Mesenchymal stem cell (in vitro differentiated cells and primary cell): ENCODE measurements around the gene LINGO4.

Source experiments
- DNase-seq: peaks from one replicate; pipeline ENCODE4 v3.0.0-alpha.2; 2013
- H2AFZ ChIP-seq: one replicate; pipeline ENCODE4 v1.6.1; 2013; ENCODE audit warnings: low read depth, mild to moderate bottlenecking, control low read depth, inconsistent platforms, low read length, moderate library complexity
- H2AK5ac ChIP-seq: 2 replicates; pipeline ENCODE4 v1.6.1; 2013; ENCODE audit warnings: low read length, moderate library complexity, mild to moderate bottlenecking, inconsistent platforms; ENCODE audit not compliant: severe bottlenecking
- H2BK120ac ChIP-seq: one replicate; pipeline ENCODE4 v1.6.1; 2013; ENCODE audit warnings: low read depth, mild to moderate bottlenecking, inconsistent platforms, low read length, moderate library complexity
- H2BK12ac ChIP-seq, 2 experiments: one replicate each; pipeline ENCODE4 v1.6.1; 2013; ENCODE audit warnings: inconsistent platforms in 2 of 2, low read length in 2 of 2, mild to moderate bottlenecking in 2 of 2, moderate library complexity in 2 of 2, control low read depth in 1 of 2
- H2BK15ac ChIP-seq: one replicate; pipeline ENCODE4 v1.6.1; 2013; ENCODE audit warnings: mild to moderate bottlenecking, low read depth, inconsistent platforms; ENCODE audit not compliant: poor library complexity, severe bottlenecking
- H2BK5ac ChIP-seq: 2 replicates; pipeline ENCODE4 v1.6.1; 2013; ENCODE audit warnings: low read depth, mild to moderate bottlenecking, low read length, control low read depth, inconsistent platforms; ENCODE audit not compliant: poor library complexity, severe bottlenecking
- H3K14ac ChIP-seq, 2 experiments: one replicate each; pipeline ENCODE4 v1.6.1; 2013; ENCODE audit warnings: inconsistent platforms in 2 of 2, low read length in 2 of 2, control low read depth in 1 of 2, mild to moderate bottlenecking in 1 of 2, moderate library complexity in 1 of 2
- H3K18ac ChIP-seq, 2 experiments: one replicate each; pipeline ENCODE4 v1.6.1; 2013; ENCODE audit warnings: inconsistent platforms in 2 of 2, low read length in 2 of 2, control low read depth in 1 of 2, low read depth in 1 of 2, mild to moderate bottlenecking in 1 of 2
- H3K23ac ChIP-seq, 2 experiments: one replicate each; pipeline ENCODE4 v1.6.1; 2013; ENCODE audit warnings: inconsistent platforms in 2 of 2, low read length in 2 of 2, mild to moderate bottlenecking in 2 of 2, moderate library complexity in 2 of 2, control low read depth in 1 of 2
- H3K27ac ChIP-seq: 2 replicates; pipeline ENCODE4 v1.5.1; 2013; ENCODE audit warnings: mild to moderate bottlenecking, moderate library complexity, low read length, control low read depth, inconsistent platforms; ENCODE audit not compliant: poor library complexity, severe bottlenecking
- H3K27me3 ChIP-seq, 2 experiments: 2 replicates each; pipeline versions ENCODE4 v1.6.1 to v1.7.0; 2013; ENCODE audit warnings: low read length in 2 of 2, mild to moderate bottlenecking in 2 of 2, moderate library complexity in 2 of 2, control low read depth in 1 of 2, inconsistent platforms in 1 of 2; ENCODE audit not compliant: control insufficient read depth in 1 of 2, insufficient read depth in 1 of 2
- H3K36me3 ChIP-seq, 2 experiments: 2 replicates each; pipeline versions ENCODE4 v1.6.1 to v1.7.0; 2013; ENCODE audit warnings: low read length in 2 of 2, control low read depth in 1 of 2, inconsistent platforms in 1 of 2, low read depth in 1 of 2, mild to moderate bottlenecking in 1 of 2; ENCODE audit not compliant: insufficient read depth in 2 of 2, control insufficient read depth in 1 of 2
- H3K4ac ChIP-seq, 2 experiments: one replicate each; pipeline ENCODE4 v1.6.1; 2013; ENCODE audit warnings: inconsistent platforms in 2 of 2, low read length in 2 of 2, mild to moderate bottlenecking in 2 of 2, moderate library complexity in 2 of 2, control low read depth in 1 of 2, low read depth in 1 of 2
- H3K4me1 ChIP-seq: 2 replicates; pipeline ENCODE4 v1.6.1; 2013; ENCODE audit warnings: low read depth, low read length, control low read depth; ENCODE audit not compliant: control insufficient read depth, insufficient read depth
- H3K4me2 ChIP-seq: 2 replicates; pipeline ENCODE4 v1.6.1; 2013; ENCODE audit warnings: low read length, mild to moderate bottlenecking, inconsistent platforms; ENCODE audit not compliant: poor library complexity, severe bottlenecking
- H3K4me3 ChIP-seq, 2 experiments: 2 replicates each; pipeline versions ENCODE4 v1.5.1 to v1.7.0; 2013; ENCODE audit warnings: low read length in 2 of 2, mild to moderate bottlenecking in 2 of 2, control low read depth in 1 of 2, low read depth in 1 of 2; ENCODE audit not compliant: insufficient read depth in 1 of 2
- H3K79me1 ChIP-seq: replicated peaks from 2 replicates; pipeline ENCODE4 v1.6.1; 2013; ENCODE audit warnings: mild to moderate bottlenecking, control low read depth, low read length, inconsistent platforms; ENCODE audit not compliant: poor library complexity, severe bottlenecking
- H3K9ac ChIP-seq: 2 replicates; pipeline ENCODE4 v1.7.0; 2013; ENCODE audit warnings: mild to moderate bottlenecking, low read length, moderate library complexity
- H3K9me3 ChIP-seq: 2 replicates; pipeline ENCODE4 v1.7.0; 2013; ENCODE audit warnings: mild to moderate bottlenecking, low read length; ENCODE audit not compliant: control insufficient read depth
- H4K8ac ChIP-seq: one replicate; pipeline ENCODE4 v1.6.1; 2013; ENCODE audit warnings: inconsistent platforms, mild to moderate bottlenecking, low read length, moderate library complexity
- H4K91ac ChIP-seq: one replicate; pipeline ENCODE4 v1.6.1; 2013; ENCODE audit warnings: mild to moderate bottlenecking, low read length, inconsistent platforms
- WGBS: methylation state at CpG from one replicate; pipeline ENCODE4 v1.1.7; 2013; ENCODE audit warnings: mixed read lengths; 5-methylcytosine and 5-hydroxymethylcytosine counted together

The LINGO4 gene

DNA sequence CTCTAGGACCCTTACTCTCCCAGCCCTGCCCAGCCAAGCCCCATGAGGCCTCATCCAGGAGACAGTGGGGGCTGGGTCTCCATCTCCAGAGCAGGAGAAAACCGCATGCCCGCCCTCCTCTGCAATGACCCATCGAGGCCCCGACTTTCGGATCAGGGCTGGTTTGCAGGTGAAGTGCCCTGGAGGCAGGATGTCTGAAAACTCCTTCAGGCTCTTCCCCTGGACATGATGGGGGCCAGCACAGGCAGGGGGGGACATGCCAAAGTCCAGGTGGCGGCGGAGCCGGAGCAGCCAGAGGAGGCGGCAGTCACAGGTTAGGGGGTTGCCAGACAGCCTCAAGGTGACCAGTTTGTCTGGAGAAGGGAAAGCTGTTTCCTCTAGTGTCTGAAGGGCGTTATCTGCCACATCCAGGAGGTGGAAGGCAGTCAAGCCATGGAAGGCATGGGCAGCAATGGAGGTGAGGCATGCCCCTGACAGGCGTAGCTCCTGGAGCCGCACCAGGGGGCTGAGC is 3.9 kb downstream of the LINGO4 start:
- Histone ChIP-seq H3K36me3 (no peaks in the 10 kb centered on the region), H2BK5ac (no peak overlapping the region), H2AFZ (no peak overlapping the region), H3K18ac (no peak overlapping the region), H3K79me1 (no peaks in the 10 kb centered on the region), H2BK12ac (no peak overlapping the region), H4K8ac (no peak overlapping the region), H4K91ac (no peak overlapping the region), H2BK120ac (no peak overlapping the region), H3K4me1 (no peaks in the 10 kb centered on the region), H2BK15ac (no peak overlapping the region), H3K14ac (no peak overlapping the region), H3K4me3 (no peak overlapping the region), H3K9ac (no peak overlapping the region), H3K27ac (no peak overlapping the region), H3K4ac (no peak overlapping the region), H3K4me2 (no peak overlapping the region), H3K27me3 (peaks cover 96 to 99% of the 10 kb centered on the region in 2 experiments), H3K9me3 (no peaks in the 10 kb centered on the region), H2AK5ac (no peak overlapping the region), H3K23ac (no peak overlapping the region)
- DNase-seq = no peak
- WGBS = 95% methylated on average over 12 of the region's 12 CpGs

DNA sequence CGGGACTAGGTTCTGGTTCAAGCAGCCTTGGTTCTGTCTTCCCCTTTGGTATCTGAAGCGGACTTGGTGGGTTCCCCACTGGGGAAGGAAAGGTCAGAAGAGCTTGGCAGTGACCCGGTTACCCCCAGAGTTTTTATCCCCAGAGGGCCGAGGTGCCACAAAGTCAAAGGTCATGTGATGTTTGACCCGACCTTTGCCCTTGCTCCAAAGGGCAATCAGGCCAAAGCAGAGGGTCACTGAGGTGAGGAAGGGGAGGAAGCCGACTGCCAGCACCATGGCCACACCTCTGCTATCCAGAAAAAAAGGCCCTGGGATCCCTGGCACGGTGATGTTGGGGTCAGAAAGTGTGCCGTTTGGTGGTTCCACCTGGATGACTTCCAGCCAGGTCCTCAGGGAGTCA is 4.4 kb downstream of the LINGO4 start:
- H3K4ac ChIP-seq = no peak overlapping the region
- H3K18ac ChIP-seq = no peak overlapping the region
- no peak overlapping the region for H3K27ac ChIP-seq
- 81% methylated on average over 8 of the region's 8 CpGs for WGBS
- no peak overlapping the region for H4K8ac ChIP-seq
- no peak for DNase-seq
- H3K4me2 ChIP-seq = no peak overlapping the region
- H3K4me3 ChIP-seq = no peak overlapping the region
- no peak overlapping the region for H4K91ac ChIP-seq
- H3K9me3 ChIP-seq = no peaks in the 10 kb centered on the region
- H2BK15ac ChIP-seq = no peak overlapping the region
- H2BK12ac ChIP-seq = no peak overlapping the region
- no peak overlapping the region for H2BK5ac ChIP-seq
- no peak overlapping the region for H2AK5ac ChIP-seq
- no peaks in the 10 kb centered on the region for H3K79me1 ChIP-seq
- H3K14ac ChIP-seq = no peak overlapping the region
- H3K9ac ChIP-seq = no peak overlapping the region
- no peak overlapping the region for H2AFZ ChIP-seq
- H3K23ac ChIP-seq = no peak overlapping the region
- peaks cover 95 to 99% of the 10 kb centered on the region in 2 experiments for H3K27me3 ChIP-seq
- no peak overlapping the region for H2BK120ac ChIP-seq
- H3K4me1 ChIP-seq = no peaks in the 10 kb centered on the region
- no peaks in the 10 kb centered on the region for H3K36me3 ChIP-seq

DNA sequence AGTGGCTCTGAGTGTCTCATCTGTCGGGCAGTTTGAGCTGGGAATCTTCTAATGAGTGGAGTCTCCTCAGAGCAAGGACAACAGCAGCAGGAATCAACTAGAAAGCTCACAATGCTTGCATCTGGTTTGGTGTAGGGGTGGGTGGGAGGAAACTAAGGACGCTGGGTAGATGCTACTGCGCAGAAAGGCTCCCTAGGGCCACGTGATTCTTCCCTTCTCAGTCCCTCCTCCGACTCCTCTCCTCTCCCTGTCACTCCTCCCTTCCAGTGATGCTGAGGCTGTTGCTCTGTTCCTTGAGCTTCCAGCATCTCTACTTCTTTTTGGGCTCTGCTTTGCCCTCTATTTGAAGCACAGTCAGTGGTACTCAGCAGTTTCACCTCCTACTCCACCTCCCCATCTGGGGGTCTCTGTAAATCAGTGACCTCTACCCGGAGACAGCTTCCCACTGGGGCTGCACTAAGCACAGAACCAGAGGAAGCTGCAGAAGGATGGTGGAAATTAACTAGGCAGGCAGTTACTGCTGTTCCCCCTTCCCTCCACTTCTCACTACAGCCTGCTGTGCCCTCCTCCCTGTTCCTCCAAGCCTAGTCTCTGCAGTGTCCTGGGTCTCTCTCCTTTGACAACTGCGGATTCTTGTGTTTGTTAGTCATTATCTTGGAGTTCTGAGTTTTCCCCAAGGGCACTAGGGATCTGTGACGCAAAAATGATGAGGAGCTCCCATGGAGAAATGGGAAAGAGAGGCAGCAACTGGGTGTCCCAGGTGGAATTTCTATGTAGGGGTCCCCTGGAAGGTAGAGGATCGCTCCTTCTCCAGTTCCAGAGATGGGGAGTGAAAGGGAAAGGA is 5.8 kb downstream of the LINGO4 start:
- no peak overlapping the region for H2AK5ac ChIP-seq
- H2BK5ac ChIP-seq = no peak overlapping the region
- H3K9ac ChIP-seq = no peak overlapping the region
- no peak overlapping the region for H3K4ac ChIP-seq
- no peak overlapping the region for H3K27ac ChIP-seq
- H4K91ac ChIP-seq = no peak overlapping the region
- H3K4me1 ChIP-seq = no peaks in the 10 kb centered on the region
- H3K14ac ChIP-seq = no peak overlapping the region
- H4K8ac ChIP-seq = no peak overlapping the region
- H2BK120ac ChIP-seq = no peak overlapping the region
- WGBS = 39% methylated on average over 8 of the region's 9 CpGs
- no peak overlapping the region for H3K23ac ChIP-seq
- no peak overlapping the region for H2AFZ ChIP-seq
- no peaks in the 10 kb centered on the region for H3K36me3 ChIP-seq
- peaks cover 81 to 89% of the 10 kb centered on the region in 2 experiments for H3K27me3 ChIP-seq
- no peak overlapping the region for H2BK15ac ChIP-seq
- no peak for DNase-seq
- H3K79me1 ChIP-seq = no peaks in the 10 kb centered on the region
- no peak overlapping the region for H3K4me3 ChIP-seq
- no peak overlapping the region for H3K18ac ChIP-seq
- no peak overlapping the region for H2BK12ac ChIP-seq
- no peak overlapping the region for H3K4me2 ChIP-seq
- H3K9me3 ChIP-seq = no peaks in the 10 kb centered on the region

DNA sequence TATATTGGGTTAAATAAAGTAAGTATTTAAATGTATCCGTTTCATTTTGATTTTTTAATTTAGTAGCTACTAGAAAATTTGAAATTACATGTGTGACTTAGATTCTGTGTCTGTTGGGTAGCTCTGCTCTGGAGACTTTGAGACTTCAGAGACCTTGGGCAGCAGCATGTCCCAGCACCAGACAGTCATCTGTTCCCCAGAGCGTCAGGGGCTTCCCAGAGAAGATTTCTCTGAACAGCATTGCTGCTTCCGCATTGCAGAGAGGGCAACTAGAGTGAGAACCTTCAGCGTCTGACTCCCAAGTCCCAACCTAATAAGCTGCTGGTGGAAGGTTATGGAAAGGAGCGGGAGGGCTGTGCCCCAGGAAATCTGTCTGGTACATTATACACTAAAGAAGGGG is 6.6 kb downstream of the LINGO4 start:
- no peak overlapping the region for H3K27ac ChIP-seq
- H3K18ac ChIP-seq = no peak overlapping the region
- H4K8ac ChIP-seq = no peak overlapping the region
- H3K79me1 ChIP-seq = no peaks in the 10 kb centered on the region
- H2BK15ac ChIP-seq = no peak overlapping the region
- H3K9ac ChIP-seq = no peak overlapping the region
- no peak overlapping the region for H2AK5ac ChIP-seq
- WGBS = 94% methylated on average over 5 of the region's 5 CpGs
- H3K9me3 ChIP-seq = no peaks in the 10 kb centered on the region
- H3K36me3 ChIP-seq = no peaks in the 10 kb centered on the region
- H2AFZ ChIP-seq = no peak overlapping the region
- H2BK5ac ChIP-seq = no peak overlapping the region
- no peak overlapping the region for H4K91ac ChIP-seq
- H3K4me1 ChIP-seq = no peaks in the 10 kb centered on the region
- H2BK12ac ChIP-seq = no peak overlapping the region
- H3K23ac ChIP-seq = no peak overlapping the region
- H3K27me3 ChIP-seq = peaks cover 73 to 80% of the 10 kb centered on the region in 2 experiments
- H3K4me3 ChIP-seq = no peak overlapping the region
- no peak overlapping the region for H2BK120ac ChIP-seq
- DNase-seq = no peak
- no peak overlapping the region for H3K4ac ChIP-seq
- no peak overlapping the region for H3K14ac ChIP-seq
- H3K4me2 ChIP-seq = no peak overlapping the region
